HG02852 (cell line): Measurements from ENCODE around the gene CHSY3.

ENCODE experiments used
- ATAC-seq: cut with Tn5 transposase; IDR thresholded peaks from one replicate; pipeline ENCODE4 v1.9.1; 2021; ENCODE audit warnings: mild to moderate bottlenecking, moderate library complexity; ENCODE audit not compliant: unreplicated experiment

CHSY3 gene

GRCh38 chr5:129904102-129904666 is at the start of gene CHSY3:
Gene CHSY3, plus strand, starts transcription at chr5:129904465.
- ATAC-seq = peak; percentile 60

- ATAC-seq = no peak
These were observed 47.9 kb upstream of the CHSY3 start for GRCh38 chr5:129856325-129856724.

- no peak for ATAC-seq
These were observed 47.1 kb upstream of the CHSY3 start for GRCh38 chr5:129857116-129857515.

GRCh38 chr5:129858131-129858675 is 46.1 kb upstream of the CHSY3 start:
- ATAC-seq = no peak

- ATAC-seq = no peak
These were observed 19.9 kb upstream of the CHSY3 start for GRCh38 chr5:129884322-129884721.

GRCh38 chr5:129899454-129899853 is 4.8 kb upstream of the CHSY3 start:
- ATAC-seq = no peak

- ATAC-seq = no peak
These were observed 1.4 kb upstream of the CHSY3 start for GRCh38 chr5:129902816-129903215.

- no peak for ATAC-seq
These were observed 681 bp upstream of the CHSY3 start for GRCh38 chr5:129903466-129904101.

GRCh38 chr5:129904667-129905472 is 605 bp downstream of the CHSY3 start:
- peak; percentile 35 for ATAC-seq

GRCh38 chr5:129905473-129906176 is 1.4 kb downstream of the CHSY3 start:
- no peak for ATAC-seq

- ATAC-seq = no peak
These were observed 2.1 kb downstream of the CHSY3 start for GRCh38 chr5:129906177-129906887.

- no peak for ATAC-seq
These were observed 5.0 kb downstream of the CHSY3 start for GRCh38 chr5:129909225-129909624.

- no peak for ATAC-seq
These were observed 8.5 kb downstream of the CHSY3 start for GRCh38 chr5:129912601-129913255.

GRCh38 chr5:129915415-129915814 is 11.2 kb downstream of the CHSY3 start:
- no peak for ATAC-seq

GRCh38 chr5:129917224-129917623 is 13.0 kb downstream of the CHSY3 start:
- no peak for ATAC-seq

GRCh38 chr5:129921204-129921603 is 16.9 kb downstream of the CHSY3 start:
- no peak for ATAC-seq

- ATAC-seq = no peak
These were observed 26.0 kb downstream of the CHSY3 start for GRCh38 chr5:129930221-129930620.

- ATAC-seq = no peak
These were observed 31.4 kb downstream of the CHSY3 start for GRCh38 chr5:129935626-129936025.

- no peak for ATAC-seq
These were observed 33.8 kb downstream of the CHSY3 start for GRCh38 chr5:129938077-129938476.

GRCh38 chr5:129943936-129944335 is 39.7 kb downstream of the CHSY3 start:
- ATAC-seq = no peak
